Common myeloid progenitor, CD34-positive (primary cell): ENCODE results near the gene CLIP1.

Experiments used
- CTCF ChIA-PET: fragments of 350-600 bp; sonication (Branson Sonifier 250); formaldehyde crosslinking; loops from one replicate; lab custom pipeline; 2021; ENCODE audit warnings: antibody characterized with exemption; lab: Charles Lee
- POLR2A ChIA-PET: fragments of 350-600 bp; sonication (Branson Sonifier 250); formaldehyde crosslinking; loops from one replicate; lab custom pipeline; 2021; ENCODE audit warnings: antibody characterized with exemption; lab: Charles Lee
- DNase-seq, 3 donors: peaks; one replicate each; pipeline versions ENCODE4 v3.0.0 to v3.0.0-alpha.2; 2013
- H3K27ac ChIP-seq, 2 experiments: 1 replicate in 1 of 2; 2 replicates in 1 of 2; pipeline ENCODE4 v1.7.0; 2013; ENCODE audit warnings: inconsistent platforms in 2 of 2, low read length in 2 of 2, mild to moderate bottlenecking in 2 of 2, low read depth in 1 of 2, moderate library complexity in 1 of 2; ENCODE audit not compliant: severe bottlenecking in 2 of 2, insufficient read depth in 1 of 2, poor library complexity in 1 of 2
- H3K27me3 ChIP-seq, 5 experiments: replicated peaks in 2 of 5; 1 replicate in 3 of 5; 2 replicates in 2 of 5; pipeline versions ENCODE4 v1.6.1 to v1.7.0; 2013; ENCODE audit warnings: low read length in 4 of 5, mild to moderate bottlenecking in 2 of 5, moderate library complexity in 2 of 5, inconsistent platforms in 1 of 5; ENCODE audit not compliant: insufficient read depth in 5 of 5, control insufficient read depth in 4 of 5
- H3K36me3 ChIP-seq, 4 experiments: 1 replicate in 2 of 4; 2 replicates in 2 of 4; pipeline versions ENCODE4 v1.6.1 to v1.7.0; 2013; ENCODE audit warnings: low read length in 3 of 4, control low read depth in 1 of 4, mild to moderate bottlenecking in 1 of 4; ENCODE audit not compliant: control insufficient read depth in 4 of 4, insufficient read depth in 4 of 4
- H3K4me1 ChIP-seq, 4 experiments: 1 replicate in 3 of 4; 2 replicates in 1 of 4; pipeline versions ENCODE4 v1.6.1 to v1.7.1; 2013; ENCODE audit warnings: low read length in 3 of 4, mild to moderate bottlenecking in 3 of 4, control low read depth in 1 of 4, inconsistent platforms in 1 of 4, moderate library complexity in 1 of 4; ENCODE audit not compliant: control insufficient read depth in 4 of 4, insufficient read depth in 4 of 4; ENCODE audit errors: control extremely low read depth in 1 of 4
- H3K4me3 ChIP-seq, 7 experiments: 1 replicate in 4 of 7; 2 replicates in 3 of 7; pipeline versions ENCODE4 v1.5.1 to v1.7.0; 2013; ENCODE audit warnings: mild to moderate bottlenecking in 7 of 7, low read length in 6 of 7, moderate library complexity in 6 of 7, inconsistent platforms in 2 of 7, low read depth in 2 of 7, control low read depth in 1 of 7; ENCODE audit not compliant: insufficient read depth in 4 of 7, control insufficient read depth in 1 of 7; ENCODE audit errors: extremely low read depth in 1 of 7
- H3K9me3 ChIP-seq, 5 experiments: 1 replicate in 4 of 5; 2 replicates in 1 of 5; pipeline versions ENCODE4 v1.6.1 to v1.7.1; 2013; ENCODE audit warnings: low read length in 4 of 5, mild to moderate bottlenecking in 2 of 5, inconsistent platforms in 1 of 5, low read depth in 1 of 5, moderate library complexity in 1 of 5; ENCODE audit not compliant: control insufficient read depth in 4 of 5, insufficient read depth in 2 of 5; ENCODE audit errors: control extremely low read depth in 1 of 5
- WGBS: methylation state at CpG from one replicate; pipeline ENCODE4 v1.1.5; 2013; ENCODE audit not compliant: insufficient coverage; 5-methylcytosine and 5-hydroxymethylcytosine counted together

The CLIP1 gene

DNA sequence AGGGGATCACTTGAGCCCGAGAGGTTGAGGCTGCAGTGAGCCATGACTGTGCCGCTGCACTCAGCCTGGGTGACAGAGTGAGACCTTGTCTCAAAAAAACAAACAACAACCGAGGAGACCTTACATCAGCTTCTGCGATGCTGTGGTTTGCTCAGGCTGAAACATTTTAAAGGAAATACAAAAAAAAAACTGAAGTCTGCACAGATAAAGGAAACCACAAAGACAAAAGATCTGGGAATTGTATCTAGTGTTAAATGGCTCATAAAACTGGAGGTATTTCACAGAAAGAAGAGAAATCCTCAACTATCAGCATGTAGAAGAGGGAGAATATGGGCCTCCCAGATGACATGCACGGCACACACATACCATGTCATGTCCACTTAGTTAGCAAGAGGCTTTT lies 95.9 kb downstream of the CLIP1 start:
- H3K4me3 ChIP-seq = no peak overlapping the region
- ChIA-PET CTCF (interaction anchor here (0.5 to 0.7 kb wide), 2 partner anchors 279 to 491 kb away, joined by 3 read pairs; no protein-coding TSS in a partner anchor), POLR2A (no interaction called here)
- H3K36me3 ChIP-seq = peaks cover 21 to 58% (median 33%) of the 10 kb centered on the region in 4 experiments
- H3K27me3 ChIP-seq = no peaks in the 10 kb centered on the region
- H3K4me1 ChIP-seq = peaks cover 0 to 12% (median 2%) of the 10 kb centered on the region in 4 experiments
- 100% methylated on average over 1 of the region's 5 CpGs for WGBS
- DNase-seq = no peak
- H3K9me3 ChIP-seq = no peaks in the 10 kb centered on the region
- no peak overlapping the region for H3K27ac ChIP-seq

GRCh38 chr12:122323311-122324019 lies 99.0 kb downstream of the CLIP1 start:
- Histone ChIP-seq H3K4me1 (peaks cover 0 to 12% (median 2%) of the 10 kb centered on the region in 4 experiments), H3K9me3 (no peaks in the 10 kb centered on the region), H3K36me3 (peaks cover 17 to 67% (median 39%) of the 10 kb centered on the region in 4 experiments), H3K27me3 (no peaks in the 10 kb centered on the region), H3K4me3 (no peak overlapping the region), H3K27ac (no peak overlapping the region)
- 100% methylated on average over 18 of the region's 18 CpGs for WGBS
- ChIA-PET CTCF (interaction anchor here (0.7 to 2.6 kb wide), 7 partner anchors 11 to 150 kb away, joined by 3 to 14 read pairs (median 3); no protein-coding TSS in a partner anchor), POLR2A (interaction anchor here (0.7 kb wide), 1 partner anchor 36 kb away, joined by 3 read pairs; no protein-coding TSS in a partner anchor)
- DNase-seq = no peak

DNA sequence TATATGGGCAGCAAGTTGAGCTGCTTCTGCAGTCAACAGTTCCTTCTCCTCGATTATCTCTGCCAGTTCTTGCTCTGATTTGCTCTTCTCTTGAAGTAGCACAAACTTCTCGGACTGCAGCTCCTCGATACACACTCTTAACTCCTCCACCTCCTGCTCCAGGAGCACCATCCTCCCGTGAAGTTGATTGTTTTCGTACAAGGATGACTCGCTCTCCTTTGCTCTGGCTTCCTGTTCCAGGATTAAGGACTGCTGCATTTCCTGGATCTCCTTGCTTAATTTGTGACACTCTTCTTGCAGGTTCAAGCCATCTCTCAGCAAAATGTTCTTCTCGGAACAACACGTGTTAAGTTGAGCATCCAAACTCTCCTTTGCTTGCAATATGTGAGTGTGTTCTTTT lies 100.0 kb downstream of the CLIP1 start:
- POLR2A ChIA-PET = interaction anchor here (0.7 kb wide), 1 partner anchor 831 kb away, joined by 3 read pairs; no protein-coding TSS in a partner anchor
- peaks cover 18 to 68% (median 38%) of the 10 kb centered on the region in 4 experiments for H3K36me3 ChIP-seq
- no peak overlapping the region for H3K27ac ChIP-seq
- CTCF ChIA-PET = interaction anchor here (0.9 to 2.6 kb wide), 4 partner anchors 9 to 151 kb away, joined by 3 to 14 read pairs (median 6); no protein-coding TSS in a partner anchor
- 93% methylated on average over 5 of the region's 8 CpGs for WGBS
- H3K4me3 ChIP-seq = no peak overlapping the region
- DNase-seq = no peak
- H3K4me1 ChIP-seq = peaks cover 0 to 9% (median 2%) of the 10 kb centered on the region in 4 experiments
- no peaks in the 10 kb centered on the region for H3K27me3 ChIP-seq
- H3K9me3 ChIP-seq = no peaks in the 10 kb centered on the region

GRCh38 chr12:122318607-122319605 lies 103.6 kb downstream of the CLIP1 start:
- ChIA-PET CTCF (interaction anchor here (0.9 to 2.1 kb wide), 6 partner anchors 9 to 153 kb away, joined by 3 to 6 read pairs (median 4); no protein-coding TSS in a partner anchor), POLR2A (interaction anchor here (0.5 kb wide), 1 partner anchor 29 kb away, joined by 3 read pairs; no protein-coding TSS in a partner anchor)
- no peak overlapping the region for H3K4me3 ChIP-seq
- H3K27me3 ChIP-seq = no peaks in the 10 kb centered on the region
- WGBS = 97% methylated on average over 6 of the region's 8 CpGs
- H3K9me3 ChIP-seq = no peaks in the 10 kb centered on the region
- H3K36me3 ChIP-seq = peaks cover 17 to 76% (median 32%) of the 10 kb centered on the region in 4 experiments
- DNase-seq = no peak
- H3K27ac ChIP-seq = no peak overlapping the region
- no peaks in the 10 kb centered on the region for H3K4me1 ChIP-seq

- CTCF ChIA-PET = interaction anchor here (1.7 to 2.1 kb wide), 3 partner anchors 9 to 23 kb away, joined by 5 to 8 read pairs (median 5); no protein-coding TSS in a partner anchor
- Histone ChIP-seq H3K27ac (no peak overlapping the region), H3K4me1 (no peaks in the 10 kb centered on the region), H3K27me3 (no peaks in the 10 kb centered on the region), H3K36me3 (peaks cover 11 to 52% (median 24%) of the 10 kb centered on the region in 4 experiments), H3K9me3 (no peaks in the 10 kb centered on the region), H3K4me3 (no peak overlapping the region)
- 89% methylated on average over 5 of the region's 5 CpGs for WGBS
- POLR2A ChIA-PET = no interaction called here
- DNase-seq = no peak
These were observed 109.5 kb downstream of the CLIP1 start for GRCh38 chr12:122312926-122313325.

- no peaks in the 10 kb centered on the region for H3K27me3 ChIP-seq
- WGBS = no CpG with 5 or more reads among the region's 5 CpGs
- DNase-seq = no peak
- H3K27ac ChIP-seq = no peak overlapping the region
- no peaks in the 10 kb centered on the region for H3K4me1 ChIP-seq
- CTCF ChIA-PET = interaction anchor here (1.8 to 2.1 kb wide), 2 partner anchors 13 to 24 kb away, joined by 5 to 8 read pairs; no protein-coding TSS in a partner anchor
- H3K9me3 ChIP-seq = no peaks in the 10 kb centered on the region
- POLR2A ChIA-PET = interaction anchor here (0.5 kb wide), 1 partner anchor 75 kb away, joined by 3 read pairs; no protein-coding TSS in a partner anchor
- H3K36me3 ChIP-seq = peaks cover 4 to 45% (median 18%) of the 10 kb centered on the region in 4 experiments
- H3K4me3 ChIP-seq = no peak overlapping the region
These were observed 110.8 kb downstream of the CLIP1 start for GRCh38 chr12:122311696-122312095.
